ENCODE data around the gene TTC22.

Gene TTC22

DNA sequence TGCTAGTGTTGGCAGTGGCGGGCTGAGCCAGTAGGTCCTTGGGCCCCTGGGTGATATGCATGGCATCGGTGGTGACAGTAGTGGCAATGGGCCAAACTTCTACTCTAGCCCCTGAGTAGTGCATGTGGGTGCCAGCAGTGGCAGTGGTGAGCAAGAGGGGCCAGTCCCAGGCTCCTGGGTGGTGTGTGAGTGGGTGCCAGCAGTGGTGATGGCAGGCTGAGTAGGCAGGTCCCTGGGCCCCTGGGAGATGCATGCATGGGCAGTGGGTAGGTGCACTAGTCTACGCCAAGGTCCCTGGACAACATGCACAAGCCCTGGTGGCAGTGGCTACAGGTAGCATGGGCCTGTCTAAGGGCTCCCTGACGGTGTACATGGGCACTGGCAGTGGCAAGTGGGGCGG lies 24.6 kb upstream of the TTC22 start:
- no peak for TF ChIP-seq FOXP2 (optimal IDR thresholded peaks at IDR 0.05; ENCODE audit: borderline replicate concordance, extremely low read depth, extremely low read length, insufficient read depth)
- TF ChIP-seq SIN3A (IDR thresholded peaks at IDR 0.05; ENCODE audit: borderline replicate concordance, insufficient read depth, low read length): no peak
- TF ChIP-seq POLR2AphosphoS5 (IDR thresholded peaks at IDR 0.05; ENCODE audit: low read depth, low read length): no peak
- TF ChIP-seq, protein P1, sequence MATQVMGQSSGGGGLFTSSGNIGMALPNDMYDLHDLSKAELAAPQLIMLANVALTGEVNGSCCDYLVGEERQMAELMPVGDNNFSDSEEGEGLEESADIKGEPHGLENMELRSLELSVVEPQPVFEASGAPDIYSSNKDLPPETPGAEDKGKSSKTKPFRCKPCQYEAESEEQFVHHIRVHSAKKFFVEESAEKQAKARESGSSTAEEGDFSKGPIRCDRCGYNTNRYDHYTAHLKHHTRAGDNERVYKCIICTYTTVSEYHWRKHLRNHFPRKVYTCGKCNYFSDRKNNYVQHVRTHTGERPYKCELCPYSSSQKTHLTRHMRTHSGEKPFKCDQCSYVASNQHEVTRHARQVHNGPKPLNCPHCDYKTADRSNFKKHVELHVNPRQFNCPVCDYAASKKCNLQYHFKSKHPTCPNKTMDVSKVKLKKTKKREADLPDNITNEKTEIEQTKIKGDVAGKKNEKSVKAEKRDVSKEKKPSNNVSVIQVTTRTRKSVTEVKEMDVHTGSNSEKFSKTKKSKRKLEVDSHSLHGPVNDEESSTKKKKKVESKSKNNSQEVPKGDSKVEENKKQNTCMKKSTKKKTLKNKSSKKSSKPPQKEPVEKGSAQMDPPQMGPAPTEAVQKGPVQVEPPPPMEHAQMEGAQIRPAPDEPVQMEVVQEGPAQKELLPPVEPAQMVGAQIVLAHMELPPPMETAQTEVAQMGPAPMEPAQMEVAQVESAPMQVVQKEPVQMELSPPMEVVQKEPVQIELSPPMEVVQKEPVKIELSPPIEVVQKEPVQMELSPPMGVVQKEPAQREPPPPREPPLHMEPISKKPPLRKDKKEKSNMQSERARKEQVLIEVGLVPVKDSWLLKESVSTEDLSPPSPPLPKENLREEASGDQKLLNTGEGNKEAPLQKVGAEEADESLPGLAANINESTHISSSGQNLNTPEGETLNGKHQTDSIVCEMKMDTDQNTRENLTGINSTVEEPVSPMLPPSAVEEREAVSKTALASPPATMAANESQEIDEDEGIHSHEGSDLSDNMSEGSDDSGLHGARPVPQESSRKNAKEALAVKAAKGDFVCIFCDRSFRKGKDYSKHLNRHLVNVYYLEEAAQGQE (IDR thresholded peaks at IDR 0.05; ENCODE audit: insufficient read depth in 1 of 2, low read depth in 2 of 2, low read length in 2 of 2): no peak
- TF ChIP-seq TAF1 (IDR thresholded peaks at IDR 0.05; ENCODE audit: borderline replicate concordance, insufficient read depth, low read length): no peak

GRCh38 chr1:54823670-54824069 lies 22.5 kb upstream of the TTC22 start:
- TF ChIP-seq, protein P1 (IDR thresholded peaks at IDR 0.05; ENCODE audit: insufficient read depth in 1 of 2, low read depth in 2 of 2, low read length in 2 of 2): no peak
- TF ChIP-seq TAF1 (IDR thresholded peaks at IDR 0.05; ENCODE audit: borderline replicate concordance, insufficient read depth, low read length): no peak

DNA sequence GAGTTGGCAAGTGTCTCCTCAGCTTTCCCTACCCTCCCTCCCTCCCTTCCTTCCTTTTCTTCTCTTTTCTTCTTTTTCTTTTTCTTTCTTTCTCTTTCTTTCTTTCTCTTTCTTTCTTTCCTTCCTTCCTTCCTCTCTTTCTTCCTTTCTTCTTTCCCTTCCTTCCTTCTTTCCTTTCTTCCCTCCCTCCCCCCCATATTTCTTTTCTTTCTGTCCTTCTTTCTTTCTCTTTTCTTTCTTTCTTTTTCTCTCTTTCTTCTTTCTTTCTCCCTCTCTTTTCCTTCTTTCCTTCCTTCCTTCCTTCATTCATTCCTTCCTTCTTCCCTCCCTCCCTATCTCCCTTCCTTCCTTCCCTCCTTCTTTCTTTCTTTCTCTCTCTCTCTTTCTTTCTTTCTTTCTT lies 18.6 kb upstream of the TTC22 start:
- TF ChIP-seq SIN3A (IDR thresholded peaks at IDR 0.05; ENCODE audit: borderline replicate concordance, insufficient read depth, low read length): no peak
- TF ChIP-seq, protein P1 (IDR thresholded peaks at IDR 0.05; ENCODE audit: insufficient read depth in 1 of 2, low read depth in 2 of 2, low read length in 2 of 2): no peak
- TF ChIP-seq POLR2AphosphoS5 (IDR thresholded peaks at IDR 0.05; ENCODE audit: low read depth, low read length): no peak
- TF ChIP-seq TAF1 (IDR thresholded peaks at IDR 0.05; ENCODE audit: borderline replicate concordance, insufficient read depth, low read length): no peak
- TF ChIP-seq FOXP2 (optimal IDR thresholded peaks at IDR 0.05; ENCODE audit: borderline replicate concordance, extremely low read depth, extremely low read length, insufficient read depth): no peak

DNA sequence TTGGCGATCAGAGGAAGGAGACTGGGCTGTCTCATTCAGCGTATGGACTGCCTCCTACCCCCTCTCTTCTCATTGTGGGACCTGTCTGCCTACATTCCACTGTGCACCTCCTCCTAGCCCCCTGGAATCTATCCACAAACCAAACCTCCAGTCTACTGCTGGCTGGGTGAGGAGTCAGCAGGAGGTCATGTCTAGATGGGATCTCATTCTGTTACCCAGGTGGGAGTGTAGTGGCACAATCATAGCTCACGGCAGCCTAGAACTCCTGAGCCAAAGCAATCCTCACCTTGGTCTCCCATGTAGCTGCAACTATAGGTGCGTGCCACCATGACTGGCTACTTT lies 18.0 kb upstream of the TTC22 start:
- TF ChIP-seq FOXP2 (optimal IDR thresholded peaks at IDR 0.05; ENCODE audit: borderline replicate concordance, extremely low read depth, extremely low read length, insufficient read depth): no peak

GRCh38 chr1:54818461-54819194 lies 17.5 kb upstream of the TTC22 start:
- TF ChIP-seq POLR2AphosphoS5 (IDR thresholded peaks at IDR 0.05; ENCODE audit: low read depth, low read length) (no peak), TAF1 (IDR thresholded peaks at IDR 0.05; ENCODE audit: borderline replicate concordance, insufficient read depth, low read length) (no peak), FOXP2 (optimal IDR thresholded peaks at IDR 0.05; ENCODE audit: borderline replicate concordance, extremely low read depth, extremely low read length, insufficient read depth) (no peak), SIN3A (IDR thresholded peaks at IDR 0.05; ENCODE audit: borderline replicate concordance, insufficient read depth, low read length) (no peak)
- TF ChIP-seq, protein P1 (IDR thresholded peaks at IDR 0.05; ENCODE audit: insufficient read depth in 1 of 2, low read depth in 2 of 2, low read length in 2 of 2): no peak
